ENCODE results near the gene ELMO1.

Gene ELMO1

GRCh38 chr7:37209195-37209594, 239.5 kb downstream of the ELMO1 start:
- no peak for DNase-seq

GRCh38 chr7:37208528-37208927, 240.1 kb downstream of the ELMO1 start:
- peak; percentile 41 for DNase-seq

GRCh38 chr7:37206192-37206591, 242.5 kb downstream of the ELMO1 start:
- no peak for DNase-seq

GRCh38 chr7:37205451-37205850, 243.2 kb downstream of the ELMO1 start:
- no peak for DNase-seq

- DNase-seq, result no peak
Observed at GRCh38 chr7:37201876-37202198, 246.8 kb downstream of the ELMO1 start.

GRCh38 chr7:37201003-37201875, 247.4 kb downstream of the ELMO1 start:
- peak; percentile 47 for DNase-seq

GRCh38 chr7:37198906-37199485, 249.7 kb downstream of the ELMO1 start:
- peak; percentile 60 for DNase-seq

- DNase-seq, result no peak
Observed at GRCh38 chr7:37198041-37198905, 250.4 kb downstream of the ELMO1 start.

- no peak for DNase-seq
Observed at GRCh38 chr7:37197108-37197507, 251.6 kb downstream of the ELMO1 start.

GRCh38 chr7:37196676-37197075, 252.0 kb downstream of the ELMO1 start:
- DNase-seq, result no peak

- no peak for DNase-seq
Observed at GRCh38 chr7:37195388-37195787, 253.3 kb downstream of the ELMO1 start.

GRCh38 chr7:37194943-37195342, 253.7 kb downstream of the ELMO1 start:
- DNase-seq, result no peak

GRCh38 chr7:37193775-37194135, 254.9 kb downstream of the ELMO1 start:
- DNase-seq, result no peak

GRCh38 chr7:37193087-37193774, 255.4 kb downstream of the ELMO1 start:
- DNase-seq, result no peak

- no peak for DNase-seq
Observed at GRCh38 chr7:37191797-37192196, 256.9 kb downstream of the ELMO1 start.

GRCh38 chr7:37187179-37187578, 261.5 kb downstream of the ELMO1 start:
- no peak for DNase-seq

GRCh38 chr7:37186753-37187152, 261.9 kb downstream of the ELMO1 start:
- DNase-seq, result no peak

- DNase-seq, result no peak
Observed at GRCh38 chr7:37181550-37181932, 267.1 kb downstream of the ELMO1 start.

- DNase-seq, result no peak
Observed at GRCh38 chr7:37180828-37181549, 267.7 kb downstream of the ELMO1 start.

- no peak for DNase-seq
Observed at GRCh38 chr7:37176079-37176478, 272.6 kb downstream of the ELMO1 start.

GRCh38 chr7:37174460-37174859, 274.2 kb downstream of the ELMO1 start:
- DNase-seq, result no peak

GRCh38 chr7:37173670-37174069, 275.0 kb downstream of the ELMO1 start:
- no peak for DNase-seq

GRCh38 chr7:37162106-37162505, 286.6 kb downstream of the ELMO1 start:
- no peak for DNase-seq

Measured in CD4-positive, alpha-beta T cell treated with Interleukin-15 for 1 hour (primary cell).